Neuron (in vitro differentiated cells): ENCODE results near the gene FOCAD.
"Not testable (repeated sequence)": the region's sequence is repeated elsewhere in the genome, so short reads cannot be mapped to it uniquely, and the experiment has no call there.

ENCODE experiments used
- H2AFZ ChIP-seq: one replicate; pipeline ENCODE4 v1.6.1; 2013; ENCODE audit warnings: low read depth, mild to moderate bottlenecking, inconsistent platforms, low read length, moderate library complexity
- H3K27me3 ChIP-seq: one replicate; pipeline ENCODE4 v1.6.1; 2013; ENCODE audit warnings: low read length; ENCODE audit not compliant: insufficient read depth
- H3K36me3 ChIP-seq: one replicate; pipeline ENCODE4 v1.6.1; 2013; ENCODE audit warnings: low read length; ENCODE audit not compliant: insufficient read depth
- H3K4me1 ChIP-seq: one replicate; pipeline ENCODE4 v1.6.1; 2013; ENCODE audit warnings: low read length; ENCODE audit not compliant: insufficient read depth
- H3K4me3 ChIP-seq: 2 replicates; pipeline ENCODE4 v1.5.1; 2013; ENCODE audit warnings: mild to moderate bottlenecking, low read length, moderate library complexity
- H3K9me3 ChIP-seq: one replicate; pipeline ENCODE4 v1.6.1; 2013; ENCODE audit warnings: low read length

Gene FOCAD

DNA sequence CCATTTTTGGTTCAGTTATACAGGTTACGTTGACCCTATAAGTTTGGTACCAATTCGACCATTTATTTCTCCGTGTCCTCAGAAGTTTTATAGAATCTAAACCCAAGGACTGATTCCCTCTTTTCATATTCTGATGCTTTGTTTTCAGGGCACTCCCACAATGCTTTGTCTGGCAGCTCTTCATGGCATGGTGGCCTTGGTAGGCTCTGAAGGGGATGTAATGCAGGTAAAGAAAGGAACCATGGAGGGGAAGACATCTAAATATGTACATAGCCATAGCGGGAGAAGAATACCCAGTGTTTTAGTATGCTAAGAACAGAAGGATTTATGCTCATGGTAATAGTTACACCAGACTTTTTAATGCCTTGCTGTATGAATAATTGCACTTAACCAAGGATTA lies 264.6 kb downstream of the FOCAD start:
- H3K9me3 ChIP-seq, result no peaks in the 10 kb centered on the region
- no peak overlapping the region for H3K4me3 ChIP-seq
- no peaks in the 10 kb centered on the region for H3K27me3 ChIP-seq
- peaks cover 37% of the 10 kb centered on the region for H3K4me1 ChIP-seq
- H2AFZ ChIP-seq, result no peak overlapping the region
- peaks cover 31% of the 10 kb centered on the region for H3K36me3 ChIP-seq

DNA sequence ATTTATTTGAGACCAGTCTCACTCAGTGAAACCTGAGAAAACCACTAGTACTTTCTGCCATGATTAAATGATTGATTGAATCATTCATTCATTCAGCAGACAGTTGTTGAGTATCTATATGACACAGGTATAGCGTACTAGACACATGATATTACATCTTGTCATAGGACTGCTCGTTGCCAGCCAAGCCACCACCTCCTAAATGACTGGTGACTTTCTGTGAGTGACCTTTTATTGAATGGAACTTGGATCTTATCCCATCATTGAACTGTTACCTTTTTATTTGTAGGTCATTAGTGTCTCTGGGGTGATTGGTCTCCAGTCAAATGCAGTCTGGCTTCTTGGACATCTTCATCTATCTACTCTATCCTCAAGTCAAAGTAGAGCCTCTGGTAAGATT lies 266.6 kb downstream of the FOCAD start:
- Histone ChIP-seq H3K9me3 (no peaks in the 10 kb centered on the region), H3K36me3 (peaks cover 31% of the 10 kb centered on the region), H3K4me1 (peaks cover 35% of the 10 kb centered on the region), H3K4me3 (no peak overlapping the region), H3K27me3 (no peaks in the 10 kb centered on the region), H2AFZ (no peak overlapping the region)

DNA sequence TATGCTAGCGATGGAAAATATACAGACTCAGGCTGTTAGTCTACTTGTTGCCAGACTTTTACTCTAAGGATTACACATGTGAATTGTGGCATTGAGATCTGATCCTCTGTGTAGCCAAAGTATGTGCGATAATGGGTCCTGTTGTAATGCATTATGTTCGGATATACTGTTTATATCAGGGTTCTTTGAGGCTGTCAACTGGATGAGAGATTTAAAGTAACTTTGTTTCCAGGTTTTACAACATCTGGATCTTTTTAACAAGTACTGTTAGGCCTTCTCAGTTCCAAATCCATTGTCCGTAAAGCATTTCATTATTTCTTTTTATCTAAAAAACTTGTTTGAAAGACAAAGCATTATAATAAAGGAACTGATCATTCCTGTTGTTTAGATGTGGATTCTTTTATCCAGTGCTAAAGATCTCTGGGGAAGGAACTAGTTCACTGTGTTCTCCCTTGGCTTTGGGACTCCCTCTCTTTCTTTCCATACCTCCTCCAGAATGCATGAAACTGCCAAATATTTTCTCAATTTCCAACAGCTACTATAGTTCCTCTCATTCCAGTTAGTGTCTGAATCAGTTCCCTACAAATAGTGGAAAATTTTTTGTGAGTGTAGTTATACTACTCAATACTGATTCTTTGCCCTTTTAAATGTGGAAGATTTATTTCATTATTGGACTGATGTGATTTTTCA lies 278.6 kb downstream of the FOCAD start:
- Histone ChIP-seq H3K27me3 (no peaks in the 10 kb centered on the region), H3K4me3 (no peak overlapping the region), H3K36me3 (peaks cover 3% of the 10 kb centered on the region), H3K9me3 (peaks cover 4% of the 10 kb centered on the region), H2AFZ (no peak overlapping the region), H3K4me1 (no peaks in the 10 kb centered on the region)

DNA sequence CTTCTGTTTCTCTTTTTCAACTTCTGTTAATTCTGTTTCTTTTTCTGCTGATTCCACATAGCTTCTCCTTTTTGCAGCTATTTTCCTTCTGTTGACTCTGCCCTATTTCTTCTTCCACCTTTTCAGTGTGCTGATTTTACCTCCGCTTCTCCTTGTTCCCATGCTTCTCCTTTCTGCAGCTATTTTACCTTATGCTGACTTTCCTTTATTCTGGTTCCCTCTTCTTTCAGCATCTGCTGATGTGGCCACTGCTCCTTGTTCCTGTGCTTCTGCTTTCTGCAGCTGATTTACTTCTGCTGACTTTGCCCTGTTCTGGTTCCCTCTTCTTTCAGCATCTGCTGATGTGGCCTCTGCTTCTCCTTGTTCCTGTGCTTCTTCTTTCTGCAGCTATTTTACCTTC lies 288.6 kb downstream of the FOCAD start:
- Histone ChIP-seq H3K9me3 (no peaks in the 10 kb centered on the region), H3K4me1 (no peaks in the 10 kb centered on the region), H3K4me3 (no peak overlapping the region), H3K27me3 (no peaks in the 10 kb centered on the region), H3K36me3 (peaks cover 13% of the 10 kb centered on the region), H2AFZ (no peak overlapping the region)

DNA sequence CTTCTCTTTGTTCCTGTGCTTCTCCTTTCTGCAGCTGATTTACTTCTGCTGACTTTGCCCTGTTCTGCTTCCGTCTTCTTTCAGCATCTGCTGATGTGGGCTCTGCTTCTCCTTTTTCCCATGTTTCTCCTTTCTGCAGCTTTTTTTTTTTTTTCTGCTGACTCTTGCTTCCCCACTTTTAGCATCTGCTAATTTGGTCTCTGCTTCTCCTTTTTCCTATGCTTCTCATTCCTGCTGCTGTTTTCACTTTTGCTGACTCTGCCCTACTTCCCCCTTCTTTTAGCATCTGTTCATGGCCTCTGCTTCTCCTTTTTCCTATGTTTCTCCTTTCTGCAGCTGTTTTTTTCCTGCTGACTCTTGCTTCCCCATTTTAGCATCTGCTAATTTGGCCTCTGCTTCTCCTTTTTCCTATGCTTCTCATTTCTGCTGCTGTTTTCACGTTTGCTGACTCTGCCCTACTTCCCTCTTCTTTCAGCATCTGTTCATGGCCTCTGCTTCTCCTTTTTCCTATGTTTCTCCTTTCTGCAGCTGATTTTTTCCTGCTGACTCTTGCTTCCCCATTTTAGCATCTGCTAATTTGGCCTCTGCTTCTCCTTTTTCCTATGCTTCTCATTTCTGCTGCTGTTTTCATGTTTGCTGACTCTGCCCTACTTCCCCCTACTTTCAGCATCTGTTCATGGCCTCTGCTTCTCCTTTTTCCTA lies 289.3 kb downstream of the FOCAD start:
- peaks cover 19% of the 10 kb centered on the region for H3K36me3 ChIP-seq
- not testable (repeated sequence) for H3K4me3 ChIP-seq, H3K9me3 ChIP-seq, H3K27me3 ChIP-seq, H2AFZ ChIP-seq, H3K4me1 ChIP-seq

DNA sequence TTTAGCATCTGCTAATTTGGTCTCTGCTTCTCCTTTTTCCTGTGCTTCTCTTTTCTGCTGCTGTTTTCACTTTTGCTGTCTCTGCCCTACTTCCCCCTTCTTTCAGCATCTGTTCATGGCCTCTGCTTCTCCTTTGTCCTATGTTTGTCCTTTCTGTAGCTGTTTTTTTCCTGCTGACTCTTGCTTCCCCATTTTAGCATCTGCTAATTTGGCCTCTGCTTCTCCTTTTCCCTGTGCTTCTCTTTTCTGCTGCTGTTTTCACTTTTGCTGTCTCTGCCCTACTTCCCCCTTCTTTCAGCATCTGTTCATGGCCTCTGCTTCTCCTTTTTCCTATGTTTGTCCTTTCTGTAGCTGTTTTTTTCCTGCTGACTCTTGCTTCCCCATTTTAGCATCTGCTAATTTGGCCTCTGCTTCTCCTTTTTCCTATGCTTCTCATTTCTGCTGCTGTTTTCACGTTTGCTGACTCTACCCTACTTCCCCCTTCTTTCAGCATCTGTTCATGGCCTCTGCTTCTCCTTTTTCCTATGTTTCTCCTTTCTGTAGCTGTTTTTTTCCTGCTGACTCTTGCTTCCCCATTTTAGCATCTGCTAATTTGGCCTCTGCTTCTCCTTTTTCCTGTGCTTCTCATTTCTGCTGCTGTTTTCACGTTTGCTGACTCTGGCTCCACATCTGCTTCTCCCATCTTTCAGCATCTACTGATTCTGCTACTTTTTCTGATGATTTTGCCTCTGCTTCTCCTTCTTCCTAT lies 290.3 kb downstream of the FOCAD start:
- H3K36me3 ChIP-seq, result peaks cover 28% of the 10 kb centered on the region
- not testable (repeated sequence) for H3K27me3 ChIP-seq, H2AFZ ChIP-seq, H3K4me1 ChIP-seq, H3K4me3 ChIP-seq, H3K9me3 ChIP-seq

DNA sequence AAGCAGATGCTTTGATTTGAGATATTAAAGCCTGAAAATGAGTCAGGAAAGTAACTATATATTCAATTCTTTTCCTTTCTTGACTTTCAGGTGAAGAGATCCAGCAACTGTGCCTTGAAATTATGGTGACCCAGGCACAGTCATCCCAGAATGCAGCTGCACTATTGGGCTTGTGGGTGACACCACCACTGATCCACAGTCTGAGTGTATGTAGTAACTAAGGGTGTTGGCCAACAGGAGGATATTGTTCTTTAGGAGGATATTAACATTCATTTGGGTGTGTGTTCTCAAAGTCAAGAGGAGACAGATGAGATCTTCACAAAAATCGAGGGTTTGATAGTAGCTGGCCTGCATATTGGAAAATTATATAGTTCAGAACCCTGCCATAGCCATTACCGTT lies 294.2 kb downstream of the FOCAD start:
- peaks cover 47% of the 10 kb centered on the region for H3K36me3 ChIP-seq
- H3K27me3 ChIP-seq, result no peaks in the 10 kb centered on the region

DNA sequence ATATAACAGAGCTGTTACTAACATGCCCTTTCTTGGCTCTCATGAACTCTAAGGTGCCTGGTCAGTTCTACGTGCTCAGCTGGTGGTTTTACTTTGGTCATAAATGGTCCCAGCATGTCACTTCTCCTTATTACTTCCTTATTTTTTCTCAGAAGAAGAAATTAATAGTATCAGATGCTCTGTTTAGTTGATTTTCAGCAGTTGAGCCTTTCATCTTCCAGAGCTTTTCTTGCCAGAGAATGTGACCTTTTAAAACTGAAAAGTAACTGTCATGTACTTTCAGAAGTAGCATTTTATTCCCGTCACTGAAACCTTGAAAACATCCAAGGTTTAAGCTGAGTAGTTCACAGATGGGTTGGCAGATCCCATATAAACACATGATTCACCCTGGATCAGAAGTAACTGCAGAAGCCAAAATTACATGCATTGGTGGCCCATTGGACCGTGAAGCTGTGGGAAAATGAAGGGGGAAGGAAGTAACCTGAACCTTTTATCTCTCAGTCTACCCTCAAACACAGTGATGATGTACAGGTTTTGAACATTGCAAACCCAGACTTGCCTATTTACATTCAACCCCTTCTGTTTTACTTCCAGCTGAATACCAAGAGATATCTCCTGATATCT lies 296.9 kb downstream of the FOCAD start:
- Histone ChIP-seq H3K4me1 (no peaks in the 10 kb centered on the region), H3K4me3 (no peak overlapping the region), H3K9me3 (no peaks in the 10 kb centered on the region), H2AFZ (no peak overlapping the region), H3K27me3 (no peaks in the 10 kb centered on the region), H3K36me3 (peaks cover 52% of the 10 kb centered on the region)

More for the DNA sequence above, 294.2 kb downstream of the FOCAD start:
- Histone ChIP-seq H2AFZ (no peak overlapping the region), H3K4me1 (no peaks in the 10 kb centered on the region), H3K9me3 (no peaks in the 10 kb centered on the region), H3K4me3 (no peak overlapping the region)

DNA sequence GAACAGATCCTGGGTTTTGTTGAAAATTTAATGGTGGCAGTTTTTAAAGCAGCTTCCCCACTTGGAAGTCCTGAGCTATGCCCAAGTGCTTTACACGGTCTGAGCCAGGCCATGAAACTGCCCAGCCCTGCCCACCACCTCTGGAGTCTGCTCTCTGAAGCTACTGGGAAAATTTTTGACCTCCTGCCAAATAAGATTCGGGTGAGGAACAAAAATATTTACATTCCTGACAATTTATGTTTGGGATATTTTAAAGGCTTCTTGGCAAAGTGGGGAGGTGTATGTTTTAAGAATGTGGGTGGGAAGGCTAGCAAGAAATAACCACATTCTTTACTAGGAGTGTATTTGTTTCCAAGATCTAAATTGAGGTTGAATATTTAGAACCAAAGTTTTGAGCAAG lies 297.4 kb downstream of the FOCAD start:
- no peaks in the 10 kb centered on the region for H3K27me3 ChIP-seq
- H3K9me3 ChIP-seq, result no peaks in the 10 kb centered on the region
- H2AFZ ChIP-seq, result no peak overlapping the region
- H3K4me3 ChIP-seq, result no peak overlapping the region
- no peaks in the 10 kb centered on the region for H3K4me1 ChIP-seq
- H3K36me3 ChIP-seq, result peaks cover 53% of the 10 kb centered on the region

DNA sequence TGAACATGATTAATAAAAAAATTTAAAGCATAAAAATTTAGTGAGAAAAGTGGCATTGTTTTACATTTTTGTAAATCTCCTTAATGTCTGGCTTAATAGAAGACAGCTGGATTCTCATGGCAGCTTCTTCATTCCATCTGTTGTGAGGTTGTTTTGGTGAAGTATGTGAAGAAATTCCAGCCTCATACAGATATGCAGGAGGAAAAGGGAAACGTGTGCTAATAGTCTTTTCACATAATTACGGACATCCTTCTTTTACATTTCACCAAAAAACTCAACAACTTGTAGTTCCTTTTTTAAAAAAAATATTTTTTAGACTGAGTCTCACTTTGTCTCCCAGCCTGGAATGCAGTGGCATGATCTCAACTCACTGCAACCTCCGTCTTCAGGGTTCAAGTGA lies 300.4 kb downstream of the FOCAD start:
- Histone ChIP-seq H3K36me3 (peaks cover 44% of the 10 kb centered on the region), H3K4me1 (no peaks in the 10 kb centered on the region), H3K9me3 (no peaks in the 10 kb centered on the region), H3K4me3 (no peak overlapping the region), H2AFZ (no peak overlapping the region), H3K27me3 (no peaks in the 10 kb centered on the region)

DNA sequence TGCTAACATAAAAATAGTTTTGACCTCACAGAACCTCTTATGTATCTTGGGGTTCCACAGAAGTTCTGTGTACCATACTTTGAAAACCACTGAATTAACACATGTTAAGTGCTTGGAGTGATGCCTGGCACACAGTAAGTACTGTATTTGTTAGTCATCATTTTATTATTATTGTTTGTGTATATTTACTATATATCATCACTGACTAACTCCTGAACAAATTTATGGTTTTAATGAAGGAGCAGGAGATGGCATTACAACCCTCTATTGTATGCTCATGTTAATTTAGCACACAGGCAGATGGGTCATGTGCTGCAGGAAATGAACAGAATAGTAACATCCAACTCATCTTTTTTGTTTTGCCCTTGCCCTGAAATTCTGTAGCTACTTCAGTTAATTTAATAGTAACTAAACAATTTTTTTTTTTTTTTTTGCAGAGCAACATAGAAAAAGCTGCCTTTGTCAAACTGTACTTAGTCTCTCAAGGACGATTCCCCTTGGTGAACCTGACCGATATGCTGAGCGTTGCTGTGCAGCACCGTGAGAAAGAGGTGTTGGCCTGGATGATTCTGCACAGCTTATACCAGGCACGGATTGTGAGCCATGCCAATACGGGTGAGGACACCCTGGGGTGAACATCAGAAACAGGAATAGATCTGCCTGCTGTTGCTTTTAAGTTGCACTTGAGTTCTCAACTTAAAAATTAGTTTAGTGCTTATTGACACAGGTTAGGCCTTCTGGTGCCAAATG lies 302.0 kb downstream of the FOCAD start:
- Histone ChIP-seq H3K9me3 (peaks cover 3% of the 10 kb centered on the region), H2AFZ (no peak overlapping the region), H3K4me3 (no peak overlapping the region), H3K4me1 (no peaks in the 10 kb centered on the region), H3K27me3 (no peaks in the 10 kb centered on the region), H3K36me3 (peaks cover 59% of the 10 kb centered on the region)

DNA sequence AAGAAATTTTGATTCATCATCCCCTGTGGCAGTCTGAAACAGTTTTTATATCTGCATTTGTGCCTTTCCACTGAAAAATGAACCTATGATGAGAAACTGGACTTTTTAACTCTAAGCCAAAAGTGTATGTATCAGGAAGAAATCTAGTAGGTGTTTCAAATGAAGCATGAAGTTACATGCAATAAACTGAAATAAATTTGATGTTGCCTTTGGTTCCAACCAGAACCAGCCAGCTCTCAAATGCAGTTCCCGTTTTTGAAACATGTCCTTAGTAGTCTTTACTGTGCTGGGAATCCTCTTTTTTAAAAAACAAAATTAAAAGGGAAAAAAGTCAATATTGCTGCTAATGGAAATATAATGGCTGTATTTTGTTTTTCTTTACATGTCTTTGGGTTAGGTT lies 303.5 kb downstream of the FOCAD start:
- no peak overlapping the region for H3K4me3 ChIP-seq
- H3K9me3 ChIP-seq, result peaks cover 3% of the 10 kb centered on the region
- no peaks in the 10 kb centered on the region for H3K4me1 ChIP-seq
- no peaks in the 10 kb centered on the region for H3K27me3 ChIP-seq
- peaks cover 53% of the 10 kb centered on the region for H3K36me3 ChIP-seq
- no peak overlapping the region for H2AFZ ChIP-seq
